GM12892 (cell line): ENCODE measurements around the gene PLCL1.

Experiments
- DNase-seq: peaks from one replicate; pipeline ENCODE4 v3.0.0; 2011; ENCODE audit not compliant: insufficient read length
- FAIRE-seq: peaks from 2 replicates; lab custom pipeline; 2011; peaks lifted over from hg19 to GRCh38; lab: Jason Lieb, UNC
- POLR2A ChIP-seq: IDR thresholded peaks from 2 replicates; pipeline ENCODE4 v1.6.1; 2011; ENCODE audit warnings: low read depth, low read length, control low read depth
- POLR2AphosphoS5 ChIP-seq: IDR thresholded peaks from 2 replicates; pipeline ENCODE4 v1.6.1; 2011; ENCODE audit warnings: low read depth, low read length, control low read depth
- TAF1 ChIP-seq: IDR thresholded peaks from 2 replicates; pipeline ENCODE4 v1.6.1; 2011; ENCODE audit warnings: low read depth, mild to moderate bottlenecking, control low read depth, low read length, borderline replicate concordance

The PLCL1 gene

GRCh38 chr2:197867624-197868023 lies 63.2 kb downstream of the PLCL1 start:
- FAIRE-seq = no peak
- TF ChIP-seq POLR2AphosphoS5 = no peak
- no peak for TF ChIP-seq POLR2A
- no peak for TF ChIP-seq TAF1
- DNase-seq = no peak

GRCh38 chr2:197868206-197868605 lies 63.8 kb downstream of the PLCL1 start:
- no peak for DNase-seq
- FAIRE-seq = no peak
- TF ChIP-seq POLR2AphosphoS5 (no peak), POLR2A (no peak), TAF1 (no peak)

- no peak for DNase-seq
- no peak for TF ChIP-seq POLR2A
- no peak for TF ChIP-seq POLR2AphosphoS5
- no peak for TF ChIP-seq TAF1
- FAIRE-seq = no peak
These were observed 64.6 kb downstream of the PLCL1 start for GRCh38 chr2:197869041-197869440.

GRCh38 chr2:197869501-197870111 lies 65.2 kb downstream of the PLCL1 start:
- FAIRE-seq (no peak), DNase-seq (no peak)
- TF ChIP-seq POLR2A (no peak), POLR2AphosphoS5 (no peak), TAF1 (no peak)

GRCh38 chr2:197870137-197870536 lies 65.7 kb downstream of the PLCL1 start:
- TF ChIP-seq TAF1 (no peak), POLR2A (no peak), POLR2AphosphoS5 (no peak)
- FAIRE-seq (no peak), DNase-seq (no peak)

- FAIRE-seq (no peak), DNase-seq (no peak)
- TF ChIP-seq TAF1 (no peak), POLR2A (no peak), POLR2AphosphoS5 (no peak)
These were observed 67.5 kb downstream of the PLCL1 start for GRCh38 chr2:197871780-197872456.

- no peak for FAIRE-seq
- DNase-seq = no peak
These were observed 68.9 kb downstream of the PLCL1 start for GRCh38 chr2:197873293-197873701.

GRCh38 chr2:197875763-197876162 lies 71.4 kb downstream of the PLCL1 start:
- no peak for DNase-seq
- no peak for TF ChIP-seq POLR2A
- no peak for TF ChIP-seq POLR2AphosphoS5
- no peak for TF ChIP-seq TAF1
- FAIRE-seq = no peak

More at GRCh38 chr2:197873293-197873701, 68.9 kb downstream of the PLCL1 start:
- no peak for TF ChIP-seq TAF1
- TF ChIP-seq POLR2AphosphoS5 = no peak
- TF ChIP-seq POLR2A = no peak

- DNase-seq (no peak), FAIRE-seq (no peak)
- no peak for TF ChIP-seq POLR2AphosphoS5
These were observed 72.1 kb downstream of the PLCL1 start for GRCh38 chr2:197876524-197876923.

GRCh38 chr2:197877038-197877437 lies 72.6 kb downstream of the PLCL1 start:
- no peak for FAIRE-seq
- no peak for DNase-seq

GRCh38 chr2:197878792-197879191 lies 74.4 kb downstream of the PLCL1 start:
- no peak for TF ChIP-seq TAF1
- no peak for TF ChIP-seq POLR2A
- no peak for TF ChIP-seq POLR2AphosphoS5
- FAIRE-seq (no peak), DNase-seq (no peak)

More at GRCh38 chr2:197877038-197877437, 72.6 kb downstream of the PLCL1 start:
- TF ChIP-seq POLR2AphosphoS5 (no peak), POLR2A (no peak), TAF1 (no peak)
